ENCODE results near the gene BIRC7.

BIRC7 gene, protein sequence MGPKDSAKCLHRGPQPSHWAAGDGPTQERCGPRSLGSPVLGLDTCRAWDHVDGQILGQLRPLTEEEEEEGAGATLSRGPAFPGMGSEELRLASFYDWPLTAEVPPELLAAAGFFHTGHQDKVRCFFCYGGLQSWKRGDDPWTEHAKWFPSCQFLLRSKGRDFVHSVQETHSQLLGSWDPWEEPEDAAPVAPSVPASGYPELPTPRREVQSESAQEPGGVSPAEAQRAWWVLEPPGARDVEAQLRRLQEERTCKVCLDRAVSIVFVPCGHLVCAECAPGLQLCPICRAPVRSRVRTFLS

GRCh38 chr20:63235399-63235983 lies at the start of gene BIRC7:
Gene BIRC7, plus strand, starts transcription at chr20:63235905. Its CDS starts 192 bp downstream, at chr20:63236097.
- TF ChIP-seq, protein P1, sequence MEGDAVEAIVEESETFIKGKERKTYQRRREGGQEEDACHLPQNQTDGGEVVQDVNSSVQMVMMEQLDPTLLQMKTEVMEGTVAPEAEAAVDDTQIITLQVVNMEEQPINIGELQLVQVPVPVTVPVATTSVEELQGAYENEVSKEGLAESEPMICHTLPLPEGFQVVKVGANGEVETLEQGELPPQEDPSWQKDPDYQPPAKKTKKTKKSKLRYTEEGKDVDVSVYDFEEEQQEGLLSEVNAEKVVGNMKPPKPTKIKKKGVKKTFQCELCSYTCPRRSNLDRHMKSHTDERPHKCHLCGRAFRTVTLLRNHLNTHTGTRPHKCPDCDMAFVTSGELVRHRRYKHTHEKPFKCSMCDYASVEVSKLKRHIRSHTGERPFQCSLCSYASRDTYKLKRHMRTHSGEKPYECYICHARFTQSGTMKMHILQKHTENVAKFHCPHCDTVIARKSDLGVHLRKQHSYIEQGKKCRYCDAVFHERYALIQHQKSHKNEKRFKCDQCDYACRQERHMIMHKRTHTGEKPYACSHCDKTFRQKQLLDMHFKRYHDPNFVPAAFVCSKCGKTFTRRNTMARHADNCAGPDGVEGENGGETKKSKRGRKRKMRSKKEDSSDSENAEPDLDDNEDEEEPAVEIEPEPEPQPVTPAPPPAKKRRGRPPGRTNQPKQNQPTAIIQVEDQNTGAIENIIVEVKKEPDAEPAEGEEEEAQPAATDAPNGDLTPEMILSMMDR (conservative IDR thresholded peaks at IDR 0.05; ENCODE audit: low read length): no peak

DNA sequence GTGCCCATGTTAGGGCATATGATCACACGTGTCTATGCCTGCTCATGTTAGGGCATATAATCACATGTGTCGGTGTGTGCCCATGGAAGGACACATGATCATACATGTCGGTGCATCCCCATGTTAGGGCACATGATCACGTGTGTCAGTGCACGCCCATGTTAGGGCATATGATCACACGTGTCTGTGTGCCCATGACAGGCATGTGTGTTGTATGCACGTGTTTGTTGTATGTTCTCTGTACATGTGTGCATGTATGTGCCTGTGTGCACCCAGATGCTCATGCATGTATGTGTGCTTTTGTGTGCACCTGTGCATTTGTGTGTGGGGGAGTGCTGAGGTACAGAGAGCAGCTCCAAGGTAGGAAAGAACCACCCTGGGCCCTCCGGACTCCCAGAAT lies 49.6 kb upstream of the BIRC7 start:
- no peak overlapping the region for H3K4me3 ChIP-seq (ENCODE audit: low read length)
- TF ChIP-seq, protein P1 (conservative IDR thresholded peaks at IDR 0.05; ENCODE audit: low read length): no peak
- DNase-seq (ENCODE audit: low read depth): no peak

More at GRCh38 chr20:63235399-63235983, at the start of gene BIRC7:
- DNase-seq (ENCODE audit: low read depth): no peak
- no peak within 1 kb of the TSS for H3K4me3 ChIP-seq (ENCODE audit: low read length)

GRCh38 chr20:63186528-63187316 lies 49.0 kb upstream of the BIRC7 start:
- TF ChIP-seq, protein P1 (conservative IDR thresholded peaks at IDR 0.05; ENCODE audit: low read length): no peak
- no peak for DNase-seq (ENCODE audit: low read depth)

DNA sequence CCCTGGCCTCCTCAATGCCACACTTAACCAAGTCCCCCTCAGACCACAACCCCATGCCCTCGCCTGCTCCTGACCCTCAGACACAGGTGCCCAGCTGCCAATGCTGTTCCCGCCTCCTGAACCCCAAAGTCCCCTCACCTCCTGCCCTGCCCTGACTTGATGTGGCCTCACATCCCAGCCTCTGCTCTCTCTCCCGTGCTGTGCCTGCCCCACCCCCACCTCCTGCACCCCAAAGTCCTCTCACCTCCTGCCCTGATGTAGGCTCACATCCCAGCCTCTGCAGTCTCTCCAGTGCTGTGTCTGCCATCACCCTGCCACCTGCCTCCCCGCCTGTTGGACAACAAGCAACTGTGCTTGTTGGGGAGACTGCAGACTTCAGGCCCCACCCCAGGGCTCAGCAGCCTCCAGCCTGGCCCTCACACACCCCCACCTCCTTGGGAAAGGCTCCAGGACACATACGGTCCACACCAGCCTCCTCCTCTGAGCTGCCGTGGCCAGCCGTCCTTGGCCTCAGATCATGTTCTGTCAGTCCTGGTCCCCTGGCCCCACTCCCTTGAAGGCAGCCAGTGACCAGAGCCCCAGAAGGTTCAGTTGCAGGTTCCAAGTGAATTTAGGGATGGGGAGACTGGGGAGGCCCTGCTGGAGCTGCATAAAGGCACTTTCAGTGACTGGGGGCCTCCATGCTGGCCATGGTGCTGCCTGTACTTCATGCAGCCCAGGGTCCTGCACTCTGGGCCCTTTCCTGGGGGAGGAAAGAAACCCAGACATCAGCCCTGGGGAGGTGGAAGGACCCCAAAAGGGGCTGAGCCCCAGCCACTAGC lies 48.2 kb upstream of the BIRC7 start:
- TF ChIP-seq, protein P1 (conservative IDR thresholded peaks at IDR 0.05; ENCODE audit: low read length): no peak
- no peak overlapping the region for H3K4me3 ChIP-seq (ENCODE audit: low read length)
- no peak for DNase-seq (ENCODE audit: low read depth)

More at GRCh38 chr20:63186528-63187316, 49.0 kb upstream of the BIRC7 start:
- no peak overlapping the region for H3K4me3 ChIP-seq (ENCODE audit: low read length)

- DNase-seq (ENCODE audit: low read depth): no peak
- TF ChIP-seq, protein P1 (conservative IDR thresholded peaks at IDR 0.05; ENCODE audit: low read length): no peak
- no peak overlapping the region for H3K4me3 ChIP-seq (ENCODE audit: low read length)
These were observed 47.6 kb upstream of the BIRC7 start for GRCh38 chr20:63188159-63188442.

DNA sequence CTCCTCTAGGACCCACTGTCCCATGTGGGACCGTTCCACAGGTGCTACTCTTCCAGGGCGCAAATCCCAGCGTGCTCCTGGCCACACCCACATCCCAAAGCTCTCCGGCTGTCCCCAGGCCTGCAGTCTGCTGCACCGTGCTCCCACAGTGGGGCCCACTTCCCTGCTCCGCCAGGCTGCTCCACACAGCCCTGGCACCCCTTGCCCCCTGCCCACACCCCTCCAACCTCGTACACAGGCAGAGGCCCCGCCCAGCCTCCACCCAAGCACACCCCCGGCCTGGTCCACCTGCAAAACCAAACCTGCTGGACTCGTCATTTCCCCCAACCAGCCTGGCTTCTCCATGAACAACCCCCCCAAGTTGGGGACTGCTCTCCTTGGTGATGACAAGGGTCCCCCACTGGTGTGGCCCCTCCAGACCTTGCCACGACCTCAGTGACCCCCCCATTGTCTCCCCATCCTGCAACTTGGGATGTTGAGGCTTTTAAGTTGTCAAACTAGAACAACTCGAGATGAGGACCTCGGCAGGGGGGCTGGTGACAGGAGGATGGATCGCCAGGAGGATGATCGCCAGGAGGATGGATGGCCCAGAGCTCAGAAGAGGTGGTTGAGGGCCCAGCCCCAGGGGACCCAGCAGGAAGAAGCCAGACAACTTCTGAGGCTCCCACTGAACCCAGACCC lies 46.9 kb upstream of the BIRC7 start:
- no peak for DNase-seq (ENCODE audit: low read depth)
- H3K4me3 ChIP-seq (ENCODE audit: low read length): no peak overlapping the region
- TF ChIP-seq, protein P1 (conservative IDR thresholded peaks at IDR 0.05; ENCODE audit: low read length): no peak
